Measurements from ENCODE around the gene PIGW.
A peak's percentile ranks its signal among the peaks of the same experiment; 100 is the strongest.

The PIGW gene

GRCh38 chr17:36546418-36547093 is 11.8 kb downstream of the PIGW start:
- H3K36me3 ChIP-seq (ENCODE audit: insufficient read depth, insufficient read length, low read length) = peaks cover 19% of the 10 kb centered on the region

DNA sequence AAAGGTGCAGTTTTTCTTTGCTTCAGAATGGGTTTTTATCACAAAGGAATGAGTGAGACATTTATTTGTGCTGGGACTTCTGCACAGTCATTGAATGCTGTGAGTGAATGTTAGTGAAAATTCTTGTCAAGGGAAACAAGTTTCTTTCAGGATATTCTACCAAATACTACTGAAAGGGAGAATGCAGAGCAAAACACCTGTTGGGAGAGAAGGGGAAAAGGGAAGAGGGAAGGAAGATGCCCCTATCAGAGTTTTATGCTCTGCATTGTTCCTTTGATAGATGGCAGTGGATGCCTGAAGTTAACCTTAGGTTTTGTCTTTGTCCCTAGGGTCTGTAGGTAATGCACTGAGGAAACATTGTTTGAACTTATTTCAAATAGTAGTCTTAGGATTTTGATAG is 13.0 kb downstream of the PIGW start:
- Histone ChIP-seq H3K4me3 (ENCODE audit: insufficient read length, low read depth) (no peak overlapping the region), H3K9ac (ENCODE audit: insufficient read length, low read depth) (no peak overlapping the region), H3K9me3 (ENCODE audit: insufficient read depth, low read length) (no peaks in the 10 kb centered on the region), H3K27me3 (ENCODE audit: insufficient read depth, insufficient read length) (no peaks in the 10 kb centered on the region), H3K36me3 (ENCODE audit: insufficient read depth, insufficient read length, low read length) (peaks cover 19% of the 10 kb centered on the region), H3K4me1 (ENCODE audit: insufficient read depth, insufficient read length) (no peaks in the 10 kb centered on the region)
- no peak for DNase-seq (ENCODE audit: low read depth, low spot score)
- no peak for TF ChIP-seq SUZ12 (IDR thresholded peaks at IDR 0.05; ENCODE audit: extremely low read depth, insufficient read depth, insufficient read length)
- TF ChIP-seq YY1 (IDR thresholded peaks at IDR 0.05; ENCODE audit: insufficient read depth, insufficient read length) = no peak
- no peak for TF ChIP-seq ZNF274 (IDR thresholded peaks at IDR 0.05; ENCODE audit: low read depth, low read length)

More at GRCh38 chr17:36546418-36547093, 11.8 kb downstream of the PIGW start:
- Histone ChIP-seq H3K4me3 (ENCODE audit: insufficient read length, low read depth) (peak overlapping the region; percentile 69), H3K4me1 (ENCODE audit: insufficient read depth, insufficient read length) (no peaks in the 10 kb centered on the region), H3K9me3 (ENCODE audit: insufficient read depth, low read length) (no peaks in the 10 kb centered on the region), H3K9ac (ENCODE audit: insufficient read length, low read depth) (peak overlapping the region; percentile 92), H3K27me3 (ENCODE audit: insufficient read depth, insufficient read length) (no peaks in the 10 kb centered on the region)
- TF ChIP-seq ZNF274 (IDR thresholded peaks at IDR 0.05; ENCODE audit: low read depth, low read length) (no peak), YY1 (IDR thresholded peaks at IDR 0.05; ENCODE audit: insufficient read depth, insufficient read length) (no peak), SUZ12 (IDR thresholded peaks at IDR 0.05; ENCODE audit: extremely low read depth, insufficient read depth, insufficient read length) (no peak)
- DNase-seq (ENCODE audit: low read depth, low spot score) = no peak

DNA sequence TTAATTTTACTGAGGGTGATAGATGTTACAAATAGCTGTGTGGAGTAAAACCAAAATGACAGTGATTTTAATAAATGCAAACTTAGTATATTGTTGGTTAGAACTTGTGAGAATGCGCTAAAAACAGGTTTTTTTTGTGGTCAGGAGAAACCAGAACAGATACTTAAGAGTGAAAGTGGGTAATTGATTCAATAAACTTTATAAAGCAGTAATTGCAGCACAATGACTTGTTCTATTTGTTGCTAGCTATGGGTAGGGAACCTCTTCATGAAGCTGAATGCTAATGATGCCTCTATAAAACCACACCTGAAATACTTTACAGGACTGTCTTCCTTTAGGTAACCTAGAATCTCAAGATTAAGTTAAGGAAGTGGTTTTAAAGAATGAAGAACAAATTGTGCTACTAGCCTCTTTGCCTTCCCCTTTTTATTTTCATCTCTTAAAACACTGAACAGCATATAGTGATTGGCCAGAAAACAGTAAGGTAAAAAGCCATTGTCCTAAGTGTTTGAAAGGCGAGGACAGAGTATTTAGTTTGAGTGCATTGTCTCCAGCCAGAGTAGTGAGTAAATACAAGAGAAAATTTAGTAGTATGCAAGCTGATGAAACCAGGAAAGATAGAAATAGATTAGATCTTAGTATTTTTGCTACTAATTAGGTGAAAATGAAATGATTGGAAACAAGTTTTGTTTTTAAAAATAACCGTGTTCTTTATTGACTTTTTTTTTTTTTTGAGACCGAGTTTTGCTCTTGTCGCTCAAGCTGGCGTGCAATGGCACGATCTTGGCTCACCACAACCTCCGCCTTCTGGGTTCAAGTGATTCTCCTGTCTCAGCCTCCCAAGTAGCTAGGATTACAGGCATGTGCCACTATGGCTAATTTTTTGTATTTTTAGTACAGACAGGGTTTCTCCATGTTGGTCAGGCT is 16.0 kb downstream of the PIGW start:
- Histone ChIP-seq H3K27me3 (ENCODE audit: insufficient read depth, insufficient read length) (no peaks in the 10 kb centered on the region), H3K9me3 (ENCODE audit: insufficient read depth, low read length) (no peaks in the 10 kb centered on the region), H3K4me3 (ENCODE audit: insufficient read length, low read depth) (no peak overlapping the region), H3K36me3 (ENCODE audit: insufficient read depth, insufficient read length, low read length) (peaks cover 29% of the 10 kb centered on the region), H3K4me1 (ENCODE audit: insufficient read depth, insufficient read length) (no peaks in the 10 kb centered on the region), H3K9ac (ENCODE audit: insufficient read length, low read depth) (no peak overlapping the region)
- no peak for DNase-seq (ENCODE audit: low read depth, low spot score)
- no peak for TF ChIP-seq SUZ12 (IDR thresholded peaks at IDR 0.05; ENCODE audit: extremely low read depth, insufficient read depth, insufficient read length)
- TF ChIP-seq YY1 (IDR thresholded peaks at IDR 0.05; ENCODE audit: insufficient read depth, insufficient read length) = no peak
- no peak for TF ChIP-seq ZNF274 (IDR thresholded peaks at IDR 0.05; ENCODE audit: low read depth, low read length)

GRCh38 chr17:36553459-36553858 is 18.7 kb downstream of the PIGW start:
- Histone ChIP-seq H3K9me3 (ENCODE audit: insufficient read depth, low read length) (no peaks in the 10 kb centered on the region), H3K9ac (ENCODE audit: insufficient read length, low read depth) (no peak overlapping the region), H3K4me3 (ENCODE audit: insufficient read length, low read depth) (no peak overlapping the region), H3K4me1 (ENCODE audit: insufficient read depth, insufficient read length) (no peaks in the 10 kb centered on the region), H3K27me3 (ENCODE audit: insufficient read depth, insufficient read length) (no peaks in the 10 kb centered on the region), H3K36me3 (ENCODE audit: insufficient read depth, insufficient read length, low read length) (peaks cover 31% of the 10 kb centered on the region)
- TF ChIP-seq YY1 (IDR thresholded peaks at IDR 0.05; ENCODE audit: insufficient read depth, insufficient read length) = no peak
- no peak for TF ChIP-seq ZNF274 (IDR thresholded peaks at IDR 0.05; ENCODE audit: low read depth, low read length)
- TF ChIP-seq SUZ12 (IDR thresholded peaks at IDR 0.05; ENCODE audit: extremely low read depth, insufficient read depth, insufficient read length) = no peak
- no peak for DNase-seq (ENCODE audit: low read depth, low spot score)

- H3K9ac ChIP-seq (ENCODE audit: insufficient read length, low read depth) = no peak overlapping the region
- no peaks in the 10 kb centered on the region for H3K9me3 ChIP-seq (ENCODE audit: insufficient read depth, low read length)
- H3K4me3 ChIP-seq (ENCODE audit: insufficient read length, low read depth) = no peak overlapping the region
- no peak for DNase-seq (ENCODE audit: low read depth, low spot score)
- H3K27me3 ChIP-seq (ENCODE audit: insufficient read depth, insufficient read length) = no peaks in the 10 kb centered on the region
- no peak for TF ChIP-seq SUZ12 (IDR thresholded peaks at IDR 0.05; ENCODE audit: extremely low read depth, insufficient read depth, insufficient read length)
- no peak for TF ChIP-seq ZNF274 (IDR thresholded peaks at IDR 0.05; ENCODE audit: low read depth, low read length)
- no peak for TF ChIP-seq YY1 (IDR thresholded peaks at IDR 0.05; ENCODE audit: insufficient read depth, insufficient read length)
- H3K4me1 ChIP-seq (ENCODE audit: insufficient read depth, insufficient read length) = no peaks in the 10 kb centered on the region
- peaks cover 68% of the 10 kb centered on the region for H3K36me3 ChIP-seq (ENCODE audit: insufficient read depth, insufficient read length, low read length)
Measured at GRCh38 chr17:36566081-36566480, 31.3 kb downstream of the PIGW start.

- no peaks in the 10 kb centered on the region for H3K27me3 ChIP-seq (ENCODE audit: insufficient read depth, insufficient read length)
- H3K9me3 ChIP-seq (ENCODE audit: insufficient read depth, low read length) = no peaks in the 10 kb centered on the region
- no peak overlapping the region for H3K4me3 ChIP-seq (ENCODE audit: insufficient read length, low read depth)
- no peak for TF ChIP-seq SUZ12 (IDR thresholded peaks at IDR 0.05; ENCODE audit: extremely low read depth, insufficient read depth, insufficient read length)
- TF ChIP-seq YY1 (IDR thresholded peaks at IDR 0.05; ENCODE audit: insufficient read depth, insufficient read length) = no peak
- no peak for TF ChIP-seq ZNF274 (IDR thresholded peaks at IDR 0.05; ENCODE audit: low read depth, low read length)
- peaks cover 49% of the 10 kb centered on the region for H3K36me3 ChIP-seq (ENCODE audit: insufficient read depth, insufficient read length, low read length)
- DNase-seq (ENCODE audit: low read depth, low spot score) = no peak
- H3K4me1 ChIP-seq (ENCODE audit: insufficient read depth, insufficient read length) = no peaks in the 10 kb centered on the region
- H3K9ac ChIP-seq (ENCODE audit: insufficient read length, low read depth) = no peak overlapping the region
Measured at GRCh38 chr17:36575028-36575427, 40.2 kb downstream of the PIGW start.

- TF ChIP-seq ZNF274 (IDR thresholded peaks at IDR 0.05; ENCODE audit: low read depth, low read length) (no peak), SUZ12 (IDR thresholded peaks at IDR 0.05; ENCODE audit: extremely low read depth, insufficient read depth, insufficient read length) (no peak), YY1 (IDR thresholded peaks at IDR 0.05; ENCODE audit: insufficient read depth, insufficient read length) (no peak)
- Histone ChIP-seq H3K27me3 (ENCODE audit: insufficient read depth, insufficient read length) (no peaks in the 10 kb centered on the region), H3K4me1 (ENCODE audit: insufficient read depth, insufficient read length) (no peaks in the 10 kb centered on the region), H3K4me3 (ENCODE audit: insufficient read length, low read depth) (no peak overlapping the region), H3K9ac (ENCODE audit: insufficient read length, low read depth) (no peak overlapping the region), H3K9me3 (ENCODE audit: insufficient read depth, low read length) (no peaks in the 10 kb centered on the region), H3K36me3 (ENCODE audit: insufficient read depth, insufficient read length, low read length) (peaks cover 49% of the 10 kb centered on the region)
- no peak for DNase-seq (ENCODE audit: low read depth, low spot score)
Measured at GRCh38 chr17:36576793-36577192, 42.0 kb downstream of the PIGW start.

All from NT2/D1 (cell line).